Hematopoietic multipotent progenitor cell treated with erythropoietin and hydrocortisone succinate and interleukin-3 and kit ligand, for 15 days (in vitro differentiated cells): ENCODE measurements around the gene TBX10.
"Not testable (repeated sequence)": the region's sequence is repeated elsewhere in the genome, so short reads cannot be mapped to it uniquely, and the experiment has no call there.

Experiments
- DNase-seq: peaks from one replicate; pipeline ENCODE4 v3.0.0-alpha.2; 2015; ENCODE audit warnings: low spot score

The TBX10 gene

GRCh38 chr11:67639438-67639859 lies at the start of gene TBX10:
TBX10 (minus strand) TSS chr11:67639763; CDS start chr11:67639472, 291 bp downstream.
- DNase-seq, result no peak

DNA sequence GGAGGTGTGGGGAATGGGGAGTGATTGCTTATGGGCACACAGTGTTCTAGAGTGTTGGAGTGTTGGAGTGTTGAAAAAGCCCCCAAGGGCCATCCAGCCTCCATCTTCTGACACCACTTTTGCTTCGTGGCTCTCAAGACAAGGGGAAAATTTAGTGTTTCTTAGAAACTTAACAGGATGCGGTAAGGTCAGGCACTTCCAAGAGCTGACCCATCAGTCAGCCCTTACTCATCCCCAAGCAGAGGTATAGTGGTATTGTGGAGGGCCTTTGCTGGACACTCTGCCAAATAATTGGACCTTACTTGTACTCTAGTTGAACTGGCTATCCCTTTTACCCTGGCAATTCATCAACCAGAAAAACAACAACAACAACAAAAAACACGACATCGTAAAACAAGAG lies 49.6 kb upstream of the TBX10 start:
- no peak for DNase-seq

- DNase-seq, result no peak
Observed at GRCh38 chr11:67687986-67688385, 48.4 kb upstream of the TBX10 start.

GRCh38 chr11:67685641-67686332 lies 46.2 kb upstream of the TBX10 start:
- not testable (repeated sequence) for DNase-seq

DNA sequence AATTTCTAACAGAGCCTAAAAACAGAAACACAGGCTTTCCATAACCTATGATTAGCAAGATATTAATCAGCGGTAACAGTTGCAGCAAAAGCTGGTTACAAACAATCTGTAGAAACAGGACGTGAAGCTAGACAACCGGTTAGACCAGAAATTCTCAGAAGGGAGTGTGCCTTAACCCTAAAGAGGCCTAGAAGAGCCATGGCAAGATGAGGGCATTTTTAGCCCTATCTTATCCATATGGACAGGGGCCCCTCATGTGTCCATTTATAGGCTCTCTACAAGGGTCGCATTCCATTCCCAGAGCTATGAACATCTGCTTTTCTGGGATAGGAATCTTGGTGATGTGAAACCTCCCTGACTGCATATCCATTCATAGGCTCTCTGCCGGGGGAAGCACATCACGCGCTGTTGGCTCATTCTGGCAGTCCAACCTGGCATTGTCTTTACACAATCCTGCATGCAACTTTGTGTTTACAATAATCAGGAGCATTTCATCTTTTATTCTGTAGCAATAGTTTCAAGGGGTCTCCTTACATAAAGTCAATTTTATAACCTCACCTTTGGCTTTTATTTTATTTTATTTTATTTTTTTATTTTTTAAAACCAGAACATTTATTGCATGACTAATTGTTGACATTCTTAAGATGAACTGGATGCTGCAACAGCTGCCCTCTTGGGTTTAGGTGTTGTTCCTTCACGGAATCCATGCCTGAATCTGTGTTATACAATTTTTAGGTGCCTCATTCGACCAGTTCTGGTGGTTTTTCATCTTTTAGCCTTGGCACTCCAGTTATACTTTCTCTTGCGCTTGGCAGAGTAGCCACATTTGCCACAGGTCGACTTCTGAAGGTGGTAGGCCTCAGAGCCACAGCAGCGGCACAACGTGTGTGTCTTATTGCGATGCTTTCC lies 42.8 kb upstream of the TBX10 start:
- not testable (repeated sequence) for DNase-seq

GRCh38 chr11:67680696-67681470 lies 41.3 kb upstream of the TBX10 start:
- DNase-seq, result no peak

DNA sequence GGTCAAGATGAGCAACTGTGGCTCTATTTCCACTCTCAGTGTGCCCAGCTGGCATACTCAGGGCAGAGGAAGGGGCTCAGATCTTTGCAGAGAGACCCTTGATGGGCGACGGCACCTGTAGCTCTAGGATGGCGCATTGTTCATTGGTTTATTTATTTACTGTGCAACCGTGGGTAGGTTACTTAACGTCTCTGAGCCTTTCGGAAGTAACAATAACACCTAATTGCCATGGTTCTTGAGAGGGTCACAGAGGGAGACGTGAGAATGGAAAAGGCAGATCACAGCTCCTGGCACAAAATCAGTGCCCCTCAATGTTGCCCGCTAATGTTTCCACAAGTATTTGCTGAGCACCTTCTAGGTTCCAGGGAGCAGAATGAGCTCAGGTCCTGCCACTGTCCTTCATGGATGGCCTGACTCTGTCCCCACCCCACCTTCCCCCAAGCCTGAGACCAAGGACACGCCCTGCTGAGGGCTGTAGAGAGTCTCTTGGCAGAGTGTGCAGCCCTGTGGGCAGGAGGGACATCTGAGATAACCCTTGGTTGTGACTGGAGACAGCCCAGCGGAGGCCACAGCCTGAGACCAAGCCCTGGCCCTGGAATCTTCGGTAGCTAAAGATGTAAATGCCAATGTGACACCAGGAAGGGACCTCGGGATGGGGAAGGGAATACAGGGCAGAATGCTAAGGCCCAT lies 35.6 kb upstream of the TBX10 start:
- no peak for DNase-seq

DNA sequence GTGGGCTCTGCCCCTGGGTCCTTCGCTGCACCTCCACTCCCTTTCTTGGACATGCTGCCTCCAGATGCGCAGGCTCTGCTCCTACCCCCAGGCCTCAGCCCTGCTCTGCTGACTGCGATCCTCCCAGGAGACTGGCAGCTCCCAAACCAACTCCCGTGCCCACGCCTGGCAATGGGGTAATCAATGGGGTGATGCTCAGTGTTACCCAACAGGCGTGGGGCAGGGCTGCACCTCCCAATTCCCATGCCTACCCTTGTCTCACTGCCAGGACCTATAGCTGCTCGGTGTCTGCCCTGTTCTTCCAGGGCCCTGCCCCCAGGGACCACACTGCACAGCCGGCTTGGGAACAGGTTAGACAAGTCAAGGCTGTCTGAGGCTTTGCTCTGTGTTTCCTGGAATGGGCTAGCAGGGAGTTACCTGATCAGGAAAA lies 34.9 kb upstream of the TBX10 start, which contains the start of gene ALDH3B2:
TSS of gene ALDH3B2 (minus strand) at position 182 of the 430 bp plus-strand sequence. CDS start 7,688 bp downstream, outside the sequence.
- DNase-seq, result no peak

GRCh38 chr11:67673902-67674301 lies 34.3 kb upstream of the TBX10 start:
- no peak for DNase-seq

- DNase-seq, result no peak
Observed at GRCh38 chr11:67673358-67673757, 33.8 kb upstream of the TBX10 start.

DNA sequence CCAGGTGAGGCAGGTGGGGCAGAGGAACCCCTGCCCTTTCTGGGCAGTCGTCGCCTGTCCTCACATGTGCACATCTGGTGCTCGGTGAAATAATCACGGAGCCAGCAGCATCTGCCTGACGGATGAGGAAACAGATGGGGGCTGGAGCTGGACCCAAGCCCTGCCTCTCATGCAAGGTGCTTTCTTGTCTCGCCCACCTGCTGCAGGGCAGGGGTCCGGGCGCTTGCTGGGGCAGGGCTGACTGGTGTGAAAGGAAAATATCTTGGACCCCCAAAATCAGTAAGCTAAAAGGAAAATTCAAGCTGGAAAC lies 31.6 kb upstream of the TBX10 start:
- DNase-seq, result no peak

DNA sequence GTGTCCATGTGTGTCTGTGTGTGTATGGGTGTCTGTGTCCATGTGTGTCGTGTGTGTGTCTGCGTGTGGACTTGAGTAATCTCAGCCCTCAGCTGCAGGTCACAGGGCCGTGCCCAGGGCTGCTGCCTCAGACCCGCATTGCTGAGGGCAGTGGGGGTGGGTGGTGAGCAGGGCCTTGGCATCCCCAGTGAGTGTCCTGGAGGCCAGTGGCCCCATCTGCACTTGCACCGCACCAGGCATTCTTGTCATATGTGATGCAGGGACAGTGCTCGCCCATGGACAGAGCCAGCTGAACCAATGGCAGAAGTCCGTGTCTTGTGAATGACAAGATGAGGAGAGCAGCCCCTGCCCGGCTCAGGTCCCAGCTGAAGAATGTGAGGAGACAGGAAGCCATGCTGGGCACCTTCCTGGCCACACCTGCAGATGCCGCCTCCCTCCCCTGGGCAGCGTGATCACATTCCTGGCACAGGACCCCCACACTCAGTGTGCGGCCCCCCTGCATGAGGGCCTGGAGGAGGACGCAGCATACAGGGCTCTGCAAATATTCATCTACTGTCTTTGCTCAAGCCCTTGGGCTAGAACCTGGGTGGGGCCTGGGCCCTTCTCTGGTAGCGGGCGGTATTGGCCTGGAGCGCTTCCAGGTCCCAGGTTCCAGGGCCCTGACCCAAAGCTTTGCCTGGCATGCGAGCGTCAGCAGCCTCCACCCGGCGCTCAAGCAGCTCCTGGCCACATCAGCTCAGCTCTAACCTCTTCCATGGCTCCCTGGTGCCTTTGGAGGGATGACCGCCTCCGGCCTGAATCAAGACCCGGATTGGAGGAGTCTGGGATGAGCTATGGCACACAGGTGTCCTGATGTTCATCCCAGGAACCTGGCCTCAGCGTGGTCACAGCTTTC lies 31.0 kb upstream of the TBX10 start:
- DNase-seq, result no peak

DNA sequence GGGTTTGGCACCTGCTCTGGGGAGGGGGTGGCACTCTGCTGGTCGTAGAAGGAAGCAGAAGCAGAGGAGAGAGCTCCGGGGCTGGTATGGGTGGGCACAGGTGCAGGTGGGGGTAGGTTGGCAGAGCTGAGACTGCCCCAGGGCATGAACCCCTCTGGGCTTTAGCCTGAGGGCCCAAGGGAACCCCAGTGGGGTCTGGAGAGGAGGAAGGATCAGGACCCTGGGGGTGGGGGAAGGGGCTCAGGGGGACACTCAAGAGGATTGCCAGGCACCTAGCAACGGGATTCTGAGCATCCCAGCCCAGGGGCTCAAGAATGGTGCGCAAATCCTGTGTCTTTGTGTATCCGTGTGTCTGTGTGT lies 28.6 kb upstream of the TBX10 start:
- DNase-seq, result no peak

DNA sequence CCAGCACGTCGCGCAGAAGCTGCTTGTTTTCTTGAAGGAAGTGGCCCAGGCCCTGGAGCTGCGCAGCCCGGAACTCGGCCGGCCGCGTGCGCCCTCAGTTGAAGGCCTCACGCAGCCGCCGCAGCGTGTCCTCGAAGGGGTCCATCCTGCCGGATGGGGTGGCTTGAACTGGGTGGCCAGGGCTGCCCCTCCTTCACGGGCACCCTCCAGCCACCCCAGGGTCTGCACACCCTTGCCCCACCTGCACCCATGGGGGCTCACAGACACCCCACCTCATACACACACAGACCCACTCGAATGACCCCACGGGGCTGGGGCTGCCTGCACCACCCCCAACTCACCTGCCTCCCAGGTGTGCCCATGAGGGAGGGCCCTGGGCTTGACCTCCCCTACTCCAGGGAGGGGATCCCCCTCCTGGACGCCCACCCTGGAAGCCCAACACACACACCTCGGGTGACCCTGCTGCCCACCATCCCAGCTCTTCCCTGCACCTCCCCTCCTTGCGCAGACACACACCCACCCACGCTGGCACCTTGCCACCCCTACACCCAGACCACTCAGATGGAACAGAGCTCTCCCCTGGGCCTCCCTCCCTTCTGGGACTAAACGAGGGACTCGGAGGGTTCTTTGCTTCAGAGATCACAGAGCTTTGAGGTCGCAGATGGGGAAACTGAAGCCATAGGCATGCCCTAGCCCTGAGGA lies 28.1 kb upstream of the TBX10 start:
- DNase-seq, result no peak

- no peak for DNase-seq
Observed at GRCh38 chr11:67666676-67667489, 27.3 kb upstream of the TBX10 start.

- no peak for DNase-seq
Observed at GRCh38 chr11:67666303-67666645, 26.7 kb upstream of the TBX10 start.

DNA sequence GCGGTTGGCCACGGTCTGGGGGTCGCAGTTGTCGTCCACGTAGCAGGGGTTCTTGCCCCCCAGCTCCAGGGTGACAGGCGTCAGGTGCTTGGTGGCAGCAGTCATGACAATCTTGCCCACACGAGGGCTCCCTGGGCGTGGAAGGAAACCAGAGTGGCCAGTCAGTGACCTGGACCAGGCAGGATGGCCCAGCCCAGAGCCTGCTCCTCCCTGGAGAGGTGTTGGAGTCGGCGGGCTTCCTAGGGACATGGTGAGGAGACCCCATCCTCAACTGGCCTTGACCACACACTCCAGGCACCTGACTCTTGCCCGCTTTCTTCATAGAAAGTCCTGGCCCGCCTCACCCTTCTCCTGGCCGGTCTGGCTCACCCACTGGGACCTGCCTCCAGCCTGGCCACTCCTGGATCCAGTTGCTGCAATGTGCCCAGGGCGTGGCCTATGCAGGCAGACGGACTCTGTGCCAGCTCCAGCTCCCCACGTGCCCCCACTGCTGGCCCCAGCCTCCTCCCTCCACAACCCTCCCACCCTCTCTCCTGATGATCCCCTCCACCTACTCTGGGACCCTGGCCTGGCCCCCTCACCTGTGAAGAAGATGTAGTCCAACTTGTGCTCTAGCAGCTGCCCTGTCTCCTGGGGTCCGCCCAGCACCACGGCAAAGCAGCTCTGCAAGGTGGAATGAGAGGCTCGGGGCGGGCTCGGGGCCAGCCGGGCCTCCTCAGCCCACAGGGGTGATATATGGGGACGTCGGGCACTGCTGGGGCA lies 26.2 kb upstream of the TBX10 start:
- DNase-seq, result no peak

DNA sequence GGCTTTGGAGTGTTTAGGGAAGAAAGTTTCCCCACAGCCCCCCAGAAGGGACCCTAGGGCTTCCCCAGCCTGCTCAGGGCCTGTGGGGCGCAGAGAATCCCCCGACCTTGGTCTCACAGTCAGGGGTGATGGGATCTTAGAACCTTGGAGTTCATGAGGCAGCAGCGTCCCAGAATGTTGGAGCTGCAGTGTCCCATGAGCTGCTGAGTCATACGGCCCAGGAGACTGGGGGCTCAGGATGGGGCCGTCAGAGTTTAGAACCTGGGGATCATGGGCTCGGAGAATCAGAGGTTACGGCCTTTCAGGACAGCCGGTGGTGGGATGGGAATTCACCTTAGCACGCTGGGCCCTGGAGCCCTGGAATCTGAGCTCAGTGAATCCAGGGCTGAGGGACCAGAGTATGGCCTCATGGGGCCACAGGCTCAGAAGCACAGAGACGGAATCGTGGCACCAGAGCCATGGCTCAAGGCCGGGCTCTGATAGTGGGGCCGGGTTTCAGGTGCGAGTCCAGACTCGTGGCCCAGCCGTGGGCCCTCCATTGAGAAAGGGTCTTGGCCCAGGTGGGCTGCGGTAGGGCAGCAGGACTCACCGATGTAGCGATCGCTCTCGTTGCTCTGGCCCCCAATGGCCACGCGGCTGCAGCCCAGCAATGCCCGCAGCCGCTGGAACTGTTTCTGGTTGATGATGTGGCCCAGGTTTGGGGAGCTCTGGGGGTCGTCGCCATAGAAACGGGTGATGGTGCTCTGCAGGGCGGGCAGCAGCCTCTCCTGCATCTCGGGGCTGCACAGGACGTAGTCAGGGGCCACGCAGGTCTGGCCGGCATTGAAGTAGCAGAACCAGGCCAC lies 25.4 kb upstream of the TBX10 start:
- no peak for DNase-seq
